ENCODE measurements around the gene GNL2.
"Not testable (repeated sequence)": the region's sequence is repeated elsewhere in the genome, so short reads cannot be mapped to it uniquely, and the experiment has no call there.

GNL2 gene

GRCh38 chr1:37559080-37559479 lies 36.7 kb downstream of the GNL2 start:
- DNase-seq = no peak

DNA sequence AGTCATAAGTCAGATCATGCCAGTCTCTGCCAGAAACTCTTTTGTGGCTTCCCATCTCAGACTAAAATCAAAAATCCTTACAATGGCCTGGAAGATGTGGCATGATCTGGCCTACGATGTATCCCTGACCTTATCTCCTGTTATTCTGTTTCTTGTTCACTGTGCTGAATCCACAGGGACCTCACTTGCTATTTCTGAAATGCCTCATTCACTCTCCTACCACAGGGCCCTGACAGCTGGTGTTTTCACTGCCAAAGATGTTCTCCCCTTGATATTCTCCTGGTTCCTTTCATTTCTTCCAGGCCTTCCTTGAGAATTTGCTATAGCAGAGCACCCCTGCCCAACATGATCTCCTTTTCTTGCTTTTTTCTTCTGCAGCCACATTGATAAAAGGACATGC lies 37.3 kb downstream of the GNL2 start:
- no peak for DNase-seq

- no peak for DNase-seq
Observed at GRCh38 chr1:37557402-37557801, 38.3 kb downstream of the GNL2 start.

DNA sequence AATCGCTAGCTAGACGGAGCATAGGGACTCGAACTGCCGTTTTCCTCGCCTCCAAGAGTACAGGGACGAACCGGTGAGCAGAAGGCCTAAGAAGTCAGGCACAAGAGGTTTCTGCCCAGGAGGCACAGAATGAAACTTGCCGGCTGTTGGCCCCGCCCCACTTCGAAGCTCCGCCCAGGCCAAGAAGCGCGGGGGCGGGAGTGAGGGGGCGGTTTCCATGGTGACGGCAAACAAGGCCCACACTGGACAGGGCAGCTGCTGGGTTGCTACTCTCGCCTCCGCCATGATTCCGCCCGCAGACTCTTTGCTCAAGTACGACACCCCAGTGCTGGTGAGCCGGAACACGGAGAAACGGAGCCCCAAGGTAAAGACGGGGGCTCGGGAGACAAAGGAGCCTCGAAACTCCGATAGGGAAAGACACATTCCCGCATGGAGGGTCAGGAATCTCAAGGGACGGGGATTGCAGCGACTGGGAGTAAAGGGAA lies 39.0 kb downstream of the GNL2 start, which contains the start of gene DNALI1:
Gene DNALI1 (plus strand): TSS at position 229 of the 485 bp plus-strand sequence. CDS start 55 bp downstream, at position 284.
- peak; percentile 29 for DNase-seq

GRCh38 chr1:37553927-37554808 lies 41.6 kb downstream of the GNL2 start, which contains the start of gene SNIP1:
TSS of gene SNIP1 (minus strand) at chr1:37554293. CDS start at chr1:37554229, 64 bp downstream.
- peak; percentile 97 for DNase-seq

- no peak for DNase-seq
Observed at GRCh38 chr1:37553598-37553926, 42.2 kb downstream of the GNL2 start.

DNA sequence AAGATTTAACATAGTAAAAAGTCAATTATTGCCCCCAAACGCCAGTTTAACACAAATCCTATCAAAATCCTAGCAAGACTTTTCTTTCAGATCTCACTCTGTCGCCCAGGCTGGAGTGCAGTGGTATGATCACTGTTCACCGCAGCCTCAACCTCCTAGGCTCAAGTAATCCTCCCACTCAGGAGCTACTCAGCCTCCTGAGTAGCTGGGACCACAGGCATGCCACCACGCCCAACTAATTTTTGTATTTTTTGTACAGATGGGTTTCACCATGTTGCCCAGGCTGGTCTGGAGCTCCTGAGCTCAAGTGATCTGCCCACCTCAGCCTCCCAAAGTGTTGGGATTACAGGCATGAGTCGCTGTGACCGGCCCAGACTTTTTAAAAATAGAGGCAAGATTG lies 46.4 kb downstream of the GNL2 start:
- no peak for DNase-seq

GRCh38 chr1:37545019-37545418 lies 50.7 kb downstream of the GNL2 start:
- DNase-seq = no peak

- no peak for DNase-seq
Observed at GRCh38 chr1:37544530-37544929, 51.2 kb downstream of the GNL2 start.

GRCh38 chr1:37540036-37540785 lies 55.5 kb downstream of the GNL2 start:
- DNase-seq = no peak

GRCh38 chr1:37539154-37539553 lies 56.6 kb downstream of the GNL2 start:
- DNase-seq = not testable (repeated sequence)

- DNase-seq = no peak
Observed at GRCh38 chr1:37537378-37537777, 58.4 kb downstream of the GNL2 start.

GRCh38 chr1:37533317-37534093 lies 62.2 kb downstream of the GNL2 start:
- no peak for DNase-seq

DNA sequence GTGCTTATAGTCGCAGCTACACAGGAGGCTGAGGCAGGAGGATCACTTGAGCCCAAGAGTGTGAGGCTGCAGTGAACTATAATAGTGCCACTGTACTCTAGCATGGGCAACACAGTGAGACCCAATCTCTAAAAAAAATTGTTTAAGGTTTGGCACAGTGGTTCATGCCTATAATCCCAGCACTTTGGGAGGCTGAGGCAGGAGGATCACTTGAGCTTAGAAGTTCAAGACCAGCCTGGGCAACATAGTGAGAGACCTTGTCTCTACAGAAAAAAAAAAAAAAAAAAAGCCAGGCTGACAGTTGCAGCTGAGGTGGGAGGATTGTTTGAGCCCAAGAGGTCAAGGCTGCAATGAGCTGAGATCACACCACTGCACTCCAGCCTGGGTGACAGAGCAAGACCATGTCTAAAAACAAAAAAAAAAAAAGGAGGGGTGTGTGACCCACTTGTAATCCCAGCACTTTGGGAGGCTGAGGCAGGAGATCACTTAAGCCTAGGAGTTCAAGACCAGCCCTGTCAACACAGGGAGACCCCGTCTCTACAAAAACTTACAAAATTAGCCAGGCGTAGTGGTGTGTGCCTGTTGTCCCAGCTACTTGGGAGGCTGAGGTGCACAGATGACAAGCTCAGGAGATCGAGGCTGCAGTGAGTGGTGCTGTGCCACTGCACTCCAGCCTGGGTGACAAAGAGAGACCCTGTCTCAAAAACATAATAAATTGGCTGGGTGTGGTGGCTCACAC lies 63.1 kb downstream of the GNL2 start:
- not testable (repeated sequence) for DNase-seq

- not testable (repeated sequence) for DNase-seq
Observed at GRCh38 chr1:37529888-37530287, 65.8 kb downstream of the GNL2 start.

- no peak for DNase-seq
Observed at GRCh38 chr1:37519613-37520012, 76.1 kb downstream of the GNL2 start.

- DNase-seq = not testable (repeated sequence)
Observed at GRCh38 chr1:37518929-37519328, 76.8 kb downstream of the GNL2 start.

DNA sequence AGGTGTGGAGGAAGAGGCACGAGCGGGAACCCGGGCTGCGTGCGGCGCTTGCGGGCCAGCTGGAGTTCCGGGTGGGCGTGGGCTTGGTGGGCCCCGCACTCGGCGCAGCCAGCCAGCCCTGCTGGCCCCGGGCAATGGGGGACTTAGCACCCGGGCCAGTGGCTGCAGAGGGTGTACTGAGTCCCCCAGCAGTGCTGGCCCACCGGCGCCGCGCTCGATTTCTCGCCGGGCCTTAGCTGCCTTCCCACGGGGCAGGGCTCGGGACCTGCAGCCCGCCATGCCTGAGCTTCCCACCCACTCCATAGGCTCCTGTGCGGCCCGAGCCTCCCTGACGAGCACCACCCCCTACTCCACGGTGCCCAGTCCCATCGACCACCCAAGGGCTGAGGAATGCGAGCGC lies 77.5 kb downstream of the GNL2 start:
- not testable (repeated sequence) for DNase-seq

- no peak for DNase-seq
Observed at GRCh38 chr1:37517569-37517968, 78.2 kb downstream of the GNL2 start.
